SU-DHL-6 (cell line): ENCODE data around the gene TAF1C.

Experiments used
- CTCF ChIP-seq: fragments of 200-600 bp; sonication (generic); IDR thresholded peaks from one replicate; pipeline ENCODE4 v1.5.1; 2017; ENCODE audit warnings: antibody characterized with exemption, mild to moderate bottlenecking, low read length, moderate library complexity; ENCODE audit not compliant: insufficient read depth, poor library complexity, severe bottlenecking
- EZH2phosphoT487 ChIP-seq: fragments of 200-600 bp; sonication (generic), shearing (Covaris generic); conservative IDR thresholded peaks from 2 replicates; pipeline ENCODE4 v1.6.1; 2018; ENCODE audit warnings: mild to moderate bottlenecking, antibody characterized with exemption, low read length, moderate library complexity, mixed read lengths

- TF ChIP-seq CTCF = no peak
- no peak for TF ChIP-seq EZH2phosphoT487
Measured at GRCh38 chr16:84218176-84218823, 31.4 kb upstream of the TAF1C start.
